ENCODE data around the gene GSTT2B. TPM values are rescaled to one million over a fixed set of nuclear protein-coding genes. Genes with fewer than 3 reads are reported as not detected.

Gene GSTT2B
- total and polyA plus RNA-seq, 10 of the 15 experiments (the other 5 are each of a cell fraction or from before 2014, with no cell fraction given) = 0.15 to 0.29 (median 0.21) TPM; not detected in 7

GRCh38 chr22:24010018-24010391 lies 49.0 kb upstream of the GSTT2B start (continued):
- TF ChIP-seq SMAD5 (IDR thresholded peaks at IDR 0.05; ENCODE audit: low read depth) = no peak
- TF ChIP-seq NR2C1 (IDR thresholded peaks at IDR 0.05) = no peak
- no peak for TF ChIP-seq PKNOX1 (IDR thresholded peaks at IDR 0.05)
- no peak for TF ChIP-seq RUNX3 (IDR thresholded peaks at IDR 0.05; ENCODE audit: low read length)
- TF ChIP-seq JUNB (IDR thresholded peaks at IDR 0.05) = no peak

- peaks cover 27% of the 10 kb centered on the region for H3K79me2 ChIP-seq (ENCODE audit: control insufficient read depth, insufficient read depth, low read length)
- no TSS peak for BruUV-seq (replicated peaks)
- POLR2A ChIA-PET = interaction anchor here (1.2 kb wide), 1 partner anchor 39 kb away, joined by 3 read pairs; no protein-coding TSS in a partner anchor
- no peak overlapping the region for H3K27ac ChIP-seq (ENCODE audit: control insufficient read depth, insufficient read depth)
- SMC1A ChIA-PET (ENCODE audit: uncharacterized antibody, unreplicated experiment) = interaction anchor here (1.4 kb wide), 1 partner anchor 17 kb away, joined by 4 read pairs; no protein-coding TSS in a partner anchor
- H2AFZ ChIP-seq (ENCODE audit: control insufficient read depth, low read depth, low read length) = no peak overlapping the region
- no peak for ATAC-seq
- WGBS (ENCODE audit: insufficient coverage, insufficient replicate concordance, low lambda C conversion rate, missing lambda C conversion rate) = 75% methylated on average over 7 of the region's 7 CpGs
- CTCF ChIA-PET = interaction anchor here (1.6 to 2.5 kb wide), 3 partner anchors 18 to 148 kb away, joined by 3 to 12 read pairs (median 6); no protein-coding TSS in a partner anchor
- H3K9ac ChIP-seq (ENCODE audit: control insufficient read depth, insufficient read depth, low read length) = no peak overlapping the region
- no peak overlapping the region for H3K4me2 ChIP-seq (ENCODE audit: control insufficient read depth, insufficient read depth)
- in situ Hi-C loops (cut with MboI) = loop anchor here (5.0 kb wide), 1 partner anchor 72 kb away; no protein-coding TSS in a partner anchor
- no peak for FAIRE-seq
- H3K36me3 ChIP-seq (ENCODE audit: control insufficient read depth in 2 of 2, insufficient read depth in 2 of 2, low read length in 1 of 2) = no peaks in the 10 kb centered on the region
- no peak overlapping the region for H3K4me3 ChIP-seq
- H3K4me1 ChIP-seq (ENCODE audit: control insufficient read depth, insufficient read depth, low read length) = no peaks in the 10 kb centered on the region
- H3K27me3 ChIP-seq (replicated peaks in 1 of 2; ENCODE audit: control insufficient read depth in 2 of 2, insufficient read depth in 2 of 2, low read length in 1 of 2) = no peaks in the 10 kb centered on the region
- intact Hi-C loops (cut with micrococcal nuclease; ENCODE audit: unreplicated experiment) = loop anchor here (10.0 kb wide), 1 partner anchor 65 kb away; no protein-coding TSS in a partner anchor
- no peaks in the 10 kb centered on the region for H4K20me1 ChIP-seq (ENCODE audit: control insufficient read depth, insufficient read depth)
- RAD21 ChIA-PET (ENCODE audit: unreplicated experiment) = interaction anchor here (0.6 to 2.3 kb wide), 2 partner anchors 27 to 148 kb away, joined by 4 to 12 read pairs; no protein-coding TSS in a partner anchor
- no peaks in the 10 kb centered on the region for H3K9me3 ChIP-seq (replicated peaks; ENCODE audit: control insufficient read depth, insufficient read depth, low read length)
- no peak for DNase-seq (ENCODE audit: low read depth, low spot score)
- TF ChIP-seq E2F4 (IDR thresholded peaks at IDR 0.05; ENCODE audit: low read depth, low read length) = no peak
- TF ChIP-seq PAX5 (IDR thresholded peaks at IDR 0.05; ENCODE audit: borderline replicate concordance, low read depth, low read length) = no peak
- no peak for TF ChIP-seq BCL11A (IDR thresholded peaks at IDR 0.05; ENCODE audit: low read depth, low read length)
- TF ChIP-seq NRF1 (conservative IDR thresholded peaks at IDR 0.05; ENCODE audit: low read depth, low read length) = no peak
- TF ChIP-seq RAD21 (IDR thresholded peaks at IDR 0.05; ENCODE audit: insufficient read depth, low read depth, low read length) = no peak
- TF ChIP-seq CBX5 (IDR thresholded peaks at IDR 0.05; ENCODE audit: low read depth) = no peak
- no peak for TF ChIP-seq POLR2AphosphoS5 (IDR thresholded peaks at IDR 0.05; ENCODE audit: low read length)
- no peak for TF ChIP-seq ZNF687 (IDR thresholded peaks at IDR 0.05)
- no peak for TF ChIP-seq SKIL (IDR thresholded peaks at IDR 0.05; ENCODE audit: low read depth, poor library complexity, severe bottlenecking)
Measured at GRCh38 chr22:24009227-24010017, 48.4 kb upstream of the GSTT2B start.
